ENCODE data around the gene DECR2. TPM values are rescaled to one million over a fixed set of nuclear protein-coding genes. Genes with fewer than 3 reads are reported as not detected.

DECR2 gene
- total RNA-seq, 1 donor from 2014 or later: 8.4 TPM

DNA sequence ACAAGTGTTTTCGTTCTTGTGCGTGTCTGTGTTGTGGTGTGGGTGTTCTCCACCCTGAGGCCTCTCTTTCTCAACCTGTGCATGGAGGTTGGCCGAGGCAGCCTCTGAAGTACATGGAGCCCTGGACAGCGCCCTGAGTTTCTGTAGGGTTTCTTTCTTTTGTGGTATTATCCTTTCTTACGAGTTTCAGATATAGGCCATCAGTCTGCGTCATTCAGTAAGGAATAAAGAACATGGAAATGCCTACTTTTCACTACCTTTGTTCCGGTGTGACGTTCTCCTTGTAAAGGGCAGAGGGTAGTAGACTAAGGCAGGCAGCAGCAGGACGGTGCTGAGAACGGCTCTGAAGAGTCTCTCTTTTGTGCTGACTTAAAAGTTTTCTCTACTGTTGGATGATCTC, 42.3 kb downstream of the DECR2 start:
- Histone ChIP-seq H3K4me3 (no peak overlapping the region), H3K9me3 (replicated peaks) (no peaks in the 10 kb centered on the region), H3K4me1 (no peaks in the 10 kb centered on the region), H3K27ac (replicated peaks) (no peak overlapping the region), H3K27me3 (ENCODE audit: low read depth) (no peaks in the 10 kb centered on the region), H3K36me3 (no peaks in the 10 kb centered on the region)
- intact Hi-C loops (cut with micrococcal nuclease): no loop called here
- DNase-seq: no peak
- TF ChIP-seq, protein P1, sequence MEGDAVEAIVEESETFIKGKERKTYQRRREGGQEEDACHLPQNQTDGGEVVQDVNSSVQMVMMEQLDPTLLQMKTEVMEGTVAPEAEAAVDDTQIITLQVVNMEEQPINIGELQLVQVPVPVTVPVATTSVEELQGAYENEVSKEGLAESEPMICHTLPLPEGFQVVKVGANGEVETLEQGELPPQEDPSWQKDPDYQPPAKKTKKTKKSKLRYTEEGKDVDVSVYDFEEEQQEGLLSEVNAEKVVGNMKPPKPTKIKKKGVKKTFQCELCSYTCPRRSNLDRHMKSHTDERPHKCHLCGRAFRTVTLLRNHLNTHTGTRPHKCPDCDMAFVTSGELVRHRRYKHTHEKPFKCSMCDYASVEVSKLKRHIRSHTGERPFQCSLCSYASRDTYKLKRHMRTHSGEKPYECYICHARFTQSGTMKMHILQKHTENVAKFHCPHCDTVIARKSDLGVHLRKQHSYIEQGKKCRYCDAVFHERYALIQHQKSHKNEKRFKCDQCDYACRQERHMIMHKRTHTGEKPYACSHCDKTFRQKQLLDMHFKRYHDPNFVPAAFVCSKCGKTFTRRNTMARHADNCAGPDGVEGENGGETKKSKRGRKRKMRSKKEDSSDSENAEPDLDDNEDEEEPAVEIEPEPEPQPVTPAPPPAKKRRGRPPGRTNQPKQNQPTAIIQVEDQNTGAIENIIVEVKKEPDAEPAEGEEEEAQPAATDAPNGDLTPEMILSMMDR (IDR thresholded peaks at IDR 0.05; ENCODE audit: borderline replicate concordance): no peak

DNA sequence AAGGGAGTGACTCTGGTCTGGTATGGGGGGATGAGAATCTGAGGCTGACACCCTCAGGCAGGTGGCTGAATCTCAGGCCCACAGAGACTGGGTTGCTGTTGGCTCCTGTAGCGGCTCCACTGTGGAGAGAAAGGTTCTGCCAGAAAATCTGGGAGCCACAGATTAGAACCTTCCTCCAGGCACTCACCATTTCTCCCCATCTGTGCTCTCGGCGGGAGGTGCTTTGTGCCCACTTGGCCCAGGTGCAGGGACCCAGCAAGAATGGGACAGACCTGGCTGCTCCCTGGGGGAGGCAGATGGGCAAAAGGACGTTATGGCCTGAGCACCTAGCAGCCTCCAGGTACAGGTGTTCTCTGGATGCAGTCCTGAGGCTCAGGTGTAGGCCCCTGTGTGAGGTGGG, 43.9 kb downstream of the DECR2 start:
- Histone ChIP-seq H3K9me3 (replicated peaks) (no peaks in the 10 kb centered on the region), H3K27me3 (ENCODE audit: low read depth) (no peaks in the 10 kb centered on the region), H3K27ac (replicated peaks) (no peak overlapping the region), H3K4me3 (no peak overlapping the region), H3K36me3 (no peaks in the 10 kb centered on the region), H3K4me1 (peaks cover 5% of the 10 kb centered on the region)
- DNase-seq: no peak
- TF ChIP-seq, protein P1 (IDR thresholded peaks at IDR 0.05; ENCODE audit: borderline replicate concordance): no peak
- intact Hi-C loops (cut with micrococcal nuclease): no loop called here

DNA sequence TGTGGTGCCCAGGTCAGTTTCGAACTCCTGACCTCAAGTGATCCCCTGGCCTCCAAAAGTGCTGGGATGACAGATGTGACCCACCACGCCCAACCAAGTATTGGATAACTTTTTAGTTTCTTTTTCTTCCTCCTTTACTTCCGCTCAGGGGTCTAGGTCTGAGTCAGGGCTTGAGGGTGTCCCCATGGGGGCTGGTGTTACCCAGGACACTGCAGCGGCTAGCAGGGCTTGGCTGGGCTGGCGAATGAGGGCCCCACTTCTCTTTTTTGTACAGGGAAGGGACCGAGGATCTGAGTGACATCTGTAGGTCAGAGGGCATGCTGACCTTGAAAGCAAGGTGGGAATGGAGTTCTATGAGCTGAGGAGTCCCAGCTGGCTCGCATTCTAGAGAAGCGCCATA, 48.7 kb downstream of the DECR2 start:
- Histone ChIP-seq H3K4me3 (no peak overlapping the region), H3K27ac (replicated peaks) (no peak overlapping the region), H3K4me1 (peaks cover 7% of the 10 kb centered on the region), H3K36me3 (no peaks in the 10 kb centered on the region), H3K27me3 (ENCODE audit: low read depth) (no peaks in the 10 kb centered on the region), H3K9me3 (replicated peaks) (no peaks in the 10 kb centered on the region)
- DNase-seq: no peak
- TF ChIP-seq, protein P1 (IDR thresholded peaks at IDR 0.05; ENCODE audit: borderline replicate concordance): no peak
- intact Hi-C loops (cut with micrococcal nuclease): no loop called here

DNA sequence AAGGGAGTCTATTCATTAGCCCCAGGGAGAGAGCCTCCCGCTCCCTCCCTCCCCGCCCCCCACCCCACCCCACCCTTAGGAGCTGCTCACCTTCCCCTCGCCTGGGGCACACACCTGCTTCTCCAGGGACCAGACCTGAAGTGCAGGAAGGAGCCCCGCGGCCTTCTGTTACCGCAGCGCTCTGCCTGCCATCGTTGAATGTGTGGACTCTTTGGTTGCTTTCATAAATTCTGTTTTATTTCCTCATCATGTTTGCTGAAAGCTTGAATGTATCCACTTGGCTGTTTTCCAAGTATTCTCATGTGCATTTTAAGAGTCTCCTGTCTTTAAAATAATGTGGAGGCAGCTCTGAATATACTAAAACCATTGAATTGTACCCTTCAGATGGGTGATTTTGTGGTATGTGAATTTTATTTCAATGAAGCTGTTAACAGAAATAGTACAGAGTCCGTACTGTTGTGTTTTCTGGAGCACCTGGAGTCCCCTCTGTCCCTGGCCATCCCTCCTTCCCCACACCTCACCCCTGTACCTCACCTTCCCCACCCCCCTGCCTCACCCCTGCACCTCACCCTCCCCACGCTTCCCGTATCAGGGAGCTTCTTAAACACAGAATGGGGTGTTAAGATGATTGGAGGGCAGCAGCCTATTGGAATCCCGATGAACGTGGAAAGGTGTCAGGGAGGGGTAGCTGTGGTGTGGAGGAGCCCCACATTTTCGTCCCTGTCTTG, 49.3 kb downstream of the DECR2 start:
- Histone ChIP-seq H3K27me3 (ENCODE audit: low read depth) (no peaks in the 10 kb centered on the region), H3K36me3 (no peaks in the 10 kb centered on the region), H3K27ac (replicated peaks) (no peak overlapping the region), H3K9me3 (replicated peaks) (no peaks in the 10 kb centered on the region), H3K4me3 (no peak overlapping the region), H3K4me1 (peaks cover 7% of the 10 kb centered on the region)
- TF ChIP-seq, protein P1 (IDR thresholded peaks at IDR 0.05; ENCODE audit: borderline replicate concordance): no peak
- DNase-seq: no peak
- intact Hi-C loops (cut with micrococcal nuclease): no loop called here

DNA sequence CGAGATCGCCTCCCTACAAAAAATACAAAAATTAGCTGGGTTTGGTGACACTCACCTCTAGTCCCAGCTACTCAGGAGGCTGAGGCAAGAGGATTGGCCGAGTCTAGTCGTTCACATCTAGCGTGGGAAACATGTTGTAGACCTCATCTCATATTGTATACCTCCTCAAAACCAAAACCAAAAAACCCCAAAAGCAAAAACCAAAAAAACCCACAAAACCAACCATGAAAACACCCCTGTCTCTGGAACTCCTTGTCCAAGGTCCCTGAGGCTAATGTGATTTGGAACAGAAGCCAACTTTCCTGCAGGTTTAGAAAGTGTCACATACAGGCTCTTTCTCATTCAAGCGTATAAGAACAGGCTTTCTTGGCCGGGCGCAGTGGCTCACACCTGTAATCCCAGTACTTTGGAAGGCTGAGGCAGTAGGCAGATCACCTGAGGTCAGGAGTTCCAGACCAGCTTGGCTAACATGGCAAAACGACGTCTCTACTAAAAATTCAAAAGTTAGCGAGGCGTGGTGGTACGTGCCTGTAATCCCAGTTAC, 52.8 kb downstream of the DECR2 start:
- no peak overlapping the region for H3K4me3 ChIP-seq
- no peaks in the 10 kb centered on the region for H3K36me3 ChIP-seq
- H3K27me3 ChIP-seq (ENCODE audit: low read depth): no peaks in the 10 kb centered on the region
- intact Hi-C loops (cut with micrococcal nuclease): no loop called here
- TF ChIP-seq, protein P1 (IDR thresholded peaks at IDR 0.05; ENCODE audit: borderline replicate concordance): no peak
- no peak overlapping the region for H3K27ac ChIP-seq (replicated peaks)
- no peaks in the 10 kb centered on the region for H3K9me3 ChIP-seq (replicated peaks)
- peaks cover 28% of the 10 kb centered on the region for H3K4me1 ChIP-seq
- no peak for DNase-seq
